Endodermal cell (in vitro differentiated cells): ENCODE measurements around the gene C9orf152. TPM values are rescaled to one million over a fixed set of nuclear protein-coding genes. Genes with fewer than 3 reads are reported as not detected.

Experiments
- DNase-seq: peaks from one replicate; pipeline ENCODE4 v3.0.0-alpha.2; 2017
- H3K27ac ChIP-seq: 2 replicates; pipeline ENCODE4 v1.5.1; 2013; ENCODE audit warnings: mild to moderate bottlenecking, low read depth, low read length, moderate library complexity
- H3K27me3 ChIP-seq: 2 replicates; pipeline ENCODE4 v1.6.1; 2013; ENCODE audit warnings: mild to moderate bottlenecking, low read length, moderate library complexity; ENCODE audit not compliant: insufficient read depth, control insufficient read depth, poor library complexity, severe bottlenecking
- H3K36me3 ChIP-seq: 2 replicates; pipeline ENCODE4 v1.7.0; 2013; ENCODE audit warnings: mild to moderate bottlenecking, low read length, moderate library complexity; ENCODE audit not compliant: control insufficient read depth, insufficient read depth
- H3K4me1 ChIP-seq: one replicate; pipeline ENCODE4 v1.7.0; 2013; ENCODE audit warnings: low read length; ENCODE audit not compliant: control insufficient read depth, insufficient read depth
- H3K4me3 ChIP-seq: 2 replicates; pipeline ENCODE4 v1.5.1; 2013; ENCODE audit warnings: mild to moderate bottlenecking, low read length, moderate library complexity
- H3K9ac ChIP-seq: 2 replicates; pipeline ENCODE4 v1.6.1; 2013; ENCODE audit warnings: mild to moderate bottlenecking, low read length, moderate library complexity; ENCODE audit not compliant: poor library complexity, severe bottlenecking; ENCODE audit errors: extremely low read depth
- H3K9me3 ChIP-seq: 2 replicates; pipeline ENCODE4 v1.6.1; 2013; ENCODE audit warnings: mild to moderate bottlenecking, low read length, moderate library complexity; ENCODE audit not compliant: control insufficient read depth
- H3K27ac Mint-ChIP-seq: 2 replicates; pipeline ENCODE4 v1.8.0; 2020; ENCODE audit warnings: mixed read lengths
- H3K27me3 Mint-ChIP-seq: 2 replicates; pipeline ENCODE4 v1.8.0; 2021; ENCODE audit warnings: mild to moderate bottlenecking, mixed read lengths; ENCODE audit not compliant: insufficient read depth
- H3K36me3 Mint-ChIP-seq: 2 replicates; pipeline ENCODE4 v1.8.0; 2020; ENCODE audit warnings: low read depth, mixed read lengths
- H3K4me1 Mint-ChIP-seq: 2 replicates; pipeline ENCODE4 v1.8.0; 2020; ENCODE audit warnings: mixed read lengths
- H3K4me3 Mint-ChIP-seq: 2 replicates; pipeline ENCODE4 v1.8.0; 2020; ENCODE audit warnings: mild to moderate bottlenecking, moderate library complexity, mixed read lengths
- H3K9me3 Mint-ChIP-seq: 2 replicates; pipeline ENCODE4 v1.8.0; 2020; ENCODE audit warnings: mild to moderate bottlenecking, mixed read lengths
- WGBS, 2 experiments: methylation state at CpG; one replicate each; pipeline versions ENCODE4 v1.1.5 to v1.1.7; 2013; ENCODE audit warnings: missing lambda C conversion rate in 2 of 2, mixed read lengths in 1 of 2; ENCODE audit not compliant: insufficient coverage in 1 of 2, insufficient read length in 1 of 2; 5-methylcytosine and 5-hydroxymethylcytosine counted together
- long read RNA-seq, 4 experiments: library from polyadenylated mRNA in 2 of 4; library from RNA in 1 of 4; library from capped mRNA in 1 of 4; stranded (forward) in 3 of 4; unstranded in 1 of 4; transcript quantifications; one replicate each; pipeline ENCODE4 v2.0.0, GENCODE V29; 2020 to 2021; ENCODE audit warnings: inconsistent platforms in 1 of 4
- polyA plus RNA-seq, 2 experiments: library from polyadenylated mRNA; stranded (reverse); fragments of 50-300 nt; gene quantifications; one replicate each; pipeline ENCODE4 v1.2.3, GENCODE V29; 2013
- total RNA-seq, 2 donors: library from RNA; stranded (reverse); fragmentation: NEBNext Ultra II Directional in 1 of 2; extraction: Animal tissue kit (Norgen Biotek cat#: 25700) in 1 of 2; gene quantifications; 2 replicates in 1 of 2; 3 replicates in 1 of 2; pipeline ENCODE4 v1.2.1, GENCODE V29; 2021
- TF ChIP-seq, protein P1 (sequence below): fragments of 200-600 bp; sonication (generic); conservative IDR thresholded peaks from 2 replicates; pipeline ENCODE4 v1.5.0; 2021; ENCODE audit warnings: antibody characterized with exemption, mild to moderate bottlenecking

C9orf152 gene, protein sequence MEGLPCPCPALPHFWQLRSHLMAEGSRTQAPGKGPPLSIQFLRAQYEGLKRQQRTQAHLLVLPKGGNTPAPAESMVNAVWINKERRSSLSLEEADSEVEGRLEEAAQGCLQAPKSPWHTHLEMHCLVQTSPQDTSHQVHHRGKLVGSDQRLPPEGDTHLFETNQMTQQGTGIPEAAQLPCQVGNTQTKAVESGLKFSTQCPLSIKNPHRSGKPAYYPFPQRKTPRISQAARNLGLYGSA
- total RNA-seq, result not detected
- polyA plus RNA-seq (2013, experiment 1 of 2), result not detected
- not detected for polyA plus RNA-seq (2013, experiment 2 of 2)
- long read RNA-seq, experiment 1, result 0 reads
- long read RNA-seq, experiment 2, result 0 reads
- long read RNA-seq, experiment 3, result 0 reads
- long read RNA-seq, experiment 4, result 0 reads

DNA sequence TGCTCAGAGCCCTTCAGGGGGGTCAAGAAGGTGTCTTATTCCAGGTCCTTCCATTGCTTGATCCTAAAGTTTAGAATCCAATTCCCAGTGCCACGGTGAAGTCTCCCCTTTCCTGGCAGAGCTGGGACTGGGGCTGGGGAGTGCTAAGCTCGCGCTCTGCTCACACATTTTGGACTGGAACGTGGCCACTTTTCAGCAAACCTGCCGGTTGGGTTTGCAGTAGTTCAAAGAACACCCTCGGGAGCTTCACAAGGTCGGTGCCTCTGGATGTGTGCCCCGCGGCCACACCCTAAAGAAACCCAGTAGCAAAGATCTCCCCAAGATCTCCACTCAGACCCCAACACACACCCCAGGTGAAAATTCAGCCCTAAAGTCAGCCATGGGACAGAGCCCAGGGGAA lies at the start of gene C9orf152:
C9orf152 (minus strand) TSS at position 129 of the 400 bp plus-strand sequence. CDS start 580 bp downstream, outside the sequence.
- no peaks in the 10 kb centered on the region for H3K4me1 Mint-ChIP-seq
- H3K4me3 Mint-ChIP-seq, result no peak within 1 kb of the TSS
- H3K27ac Mint-ChIP-seq, result no peak within 1 kb of the TSS
- H3K36me3 Mint-ChIP-seq, result no peaks in the 10 kb centered on the region
- 93 to 100% methylated on average over 1 to 9 of the region's 9 CpGs for WGBS, 2 experiments
- no peak within 1 kb of the TSS for H3K27ac ChIP-seq
- H3K9me3 ChIP-seq, result no peaks in the 10 kb centered on the region
- no peak within 1 kb of the TSS for H3K9ac ChIP-seq
- DNase-seq, result no peak
- H3K27me3 ChIP-seq, result peaks cover 60% of the 10 kb centered on the region
- no peaks in the 10 kb centered on the region for H3K4me1 ChIP-seq
- TF ChIP-seq, protein P1, sequence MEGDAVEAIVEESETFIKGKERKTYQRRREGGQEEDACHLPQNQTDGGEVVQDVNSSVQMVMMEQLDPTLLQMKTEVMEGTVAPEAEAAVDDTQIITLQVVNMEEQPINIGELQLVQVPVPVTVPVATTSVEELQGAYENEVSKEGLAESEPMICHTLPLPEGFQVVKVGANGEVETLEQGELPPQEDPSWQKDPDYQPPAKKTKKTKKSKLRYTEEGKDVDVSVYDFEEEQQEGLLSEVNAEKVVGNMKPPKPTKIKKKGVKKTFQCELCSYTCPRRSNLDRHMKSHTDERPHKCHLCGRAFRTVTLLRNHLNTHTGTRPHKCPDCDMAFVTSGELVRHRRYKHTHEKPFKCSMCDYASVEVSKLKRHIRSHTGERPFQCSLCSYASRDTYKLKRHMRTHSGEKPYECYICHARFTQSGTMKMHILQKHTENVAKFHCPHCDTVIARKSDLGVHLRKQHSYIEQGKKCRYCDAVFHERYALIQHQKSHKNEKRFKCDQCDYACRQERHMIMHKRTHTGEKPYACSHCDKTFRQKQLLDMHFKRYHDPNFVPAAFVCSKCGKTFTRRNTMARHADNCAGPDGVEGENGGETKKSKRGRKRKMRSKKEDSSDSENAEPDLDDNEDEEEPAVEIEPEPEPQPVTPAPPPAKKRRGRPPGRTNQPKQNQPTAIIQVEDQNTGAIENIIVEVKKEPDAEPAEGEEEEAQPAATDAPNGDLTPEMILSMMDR, result no peak
- H3K36me3 ChIP-seq, result no peaks in the 10 kb centered on the region
- peaks cover 2% of the 10 kb centered on the region for H3K9me3 Mint-ChIP-seq
- H3K27me3 Mint-ChIP-seq, result peaks cover 50% of the 10 kb centered on the region
- no peak within 1 kb of the TSS for H3K4me3 ChIP-seq

DNA sequence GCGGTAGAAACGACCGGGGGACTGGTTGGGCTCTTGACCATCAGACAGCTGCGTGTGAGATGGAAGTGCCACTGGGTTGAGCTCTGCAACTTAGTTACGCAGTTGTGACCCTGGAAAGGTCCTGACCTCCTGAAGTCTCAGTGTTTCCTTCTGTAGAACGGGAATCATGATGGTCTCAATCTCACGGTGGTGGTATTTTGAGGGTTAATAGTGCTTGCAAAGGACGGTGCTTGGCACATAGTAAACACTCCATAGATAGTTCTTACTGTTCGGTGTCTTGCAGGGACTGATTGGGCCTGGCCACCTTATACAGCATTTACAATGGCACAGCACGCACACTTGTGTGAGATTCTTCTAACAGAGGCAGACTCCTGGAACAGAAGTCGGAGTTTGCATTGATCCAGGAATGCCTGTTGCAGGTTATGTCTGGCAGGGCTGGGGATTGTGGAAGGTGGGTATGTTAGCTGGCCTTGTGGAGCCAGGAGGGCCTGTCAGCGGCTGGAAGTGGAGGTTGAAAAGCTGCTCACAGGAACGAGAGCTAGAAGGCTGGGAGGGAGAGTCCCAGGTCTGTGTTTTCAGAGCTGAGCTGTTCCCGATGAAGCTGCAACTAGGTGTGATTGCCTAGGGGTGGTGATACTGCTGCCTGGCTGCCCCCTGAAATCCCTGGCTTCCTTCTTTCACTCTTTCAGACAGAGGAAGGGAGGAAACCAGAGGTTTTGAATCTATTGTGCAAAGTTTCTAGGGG lies 49.3 kb upstream of the C9orf152 start:
- DNase-seq, result peak; percentile 75
- Histone ChIP-seq H3K4me3 (peak overlapping the region; percentile 93), H3K36me3 (no peaks in the 10 kb centered on the region), H3K9me3 (no peaks in the 10 kb centered on the region), H3K9ac (peak overlapping the region; percentile 44), H3K27me3 (no peaks in the 10 kb centered on the region), H3K4me1 (no peaks in the 10 kb centered on the region), H3K27ac (no peak overlapping the region)
- Mint-ChIP-seq H3K27ac (peak overlapping the region; percentile 96), H3K4me1 (peaks cover 39% of the 10 kb centered on the region), H3K36me3 (peaks cover 2% of the 10 kb centered on the region), H3K9me3 (no peaks in the 10 kb centered on the region), H3K4me3 (peak overlapping the region; percentile 94), H3K27me3 (no peaks in the 10 kb centered on the region)
- WGBS, 2 experiments, result 18% methylated on average over 3 to 14 of the region's 14 CpGs
- TF ChIP-seq, protein P1, result no peak

DNA sequence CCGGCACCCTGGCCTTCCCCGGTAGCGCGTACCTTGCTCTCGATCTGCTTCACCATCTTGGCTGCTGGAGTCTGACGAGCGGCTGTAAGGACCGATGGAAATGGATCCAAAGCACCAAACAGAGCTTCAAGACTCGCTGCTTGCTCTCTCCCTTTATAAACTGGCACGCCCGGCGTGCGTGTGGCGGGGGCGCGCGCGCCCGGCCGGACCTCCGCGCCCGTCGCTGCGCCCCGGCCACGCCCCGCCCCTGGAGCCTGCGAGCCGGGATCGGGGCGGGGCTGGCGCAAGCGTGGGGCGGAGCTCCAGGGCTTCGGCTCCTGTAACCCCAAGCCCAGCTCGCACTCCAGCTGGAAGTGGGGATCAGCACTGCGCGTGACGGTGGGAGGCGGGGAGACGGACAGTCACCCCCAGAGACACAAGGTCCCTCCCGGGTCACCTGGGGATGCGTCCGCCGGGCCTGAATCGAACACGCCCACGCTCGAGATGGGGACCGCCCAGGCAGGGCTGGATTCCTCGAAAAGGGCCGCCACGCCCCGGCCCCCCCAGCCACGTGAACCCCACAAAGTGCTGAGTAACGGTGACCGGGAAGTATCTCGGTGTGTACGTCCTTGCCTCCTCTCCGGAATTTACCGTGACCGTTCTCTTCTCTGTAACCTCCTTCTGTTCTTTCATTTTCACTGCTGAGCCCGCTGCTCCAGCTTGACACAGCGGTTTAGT lies 48.6 kb upstream of the C9orf152 start, which contains the start of gene TXN:
TXN (minus strand) TSS at position 128 of the 717 bp plus-strand sequence; CDS start at position 56, 72 bp downstream.
- no peaks in the 10 kb centered on the region for H3K27me3 ChIP-seq
- H3K27ac ChIP-seq, result peak within 1 kb of the TSS; percentile 74
- peak within 1 kb of the TSS; percentile 69 for H3K9ac ChIP-seq
- peak within 1 kb of the TSS; percentile 93 for H3K4me3 ChIP-seq
- WGBS, 2 experiments, result 0% methylated on average over 32 to 65 of the region's 65 CpGs
- no peaks in the 10 kb centered on the region for H3K9me3 ChIP-seq
- H3K27me3 Mint-ChIP-seq, result no peaks in the 10 kb centered on the region
- H3K9me3 Mint-ChIP-seq, result no peaks in the 10 kb centered on the region
- peak within 1 kb of the TSS; percentile 94 for H3K4me3 Mint-ChIP-seq
- H3K27ac Mint-ChIP-seq, result peak within 1 kb of the TSS; percentile 96
- TF ChIP-seq, protein P1, result no peak
- no peaks in the 10 kb centered on the region for H3K36me3 ChIP-seq
- H3K36me3 Mint-ChIP-seq, result peaks cover 4% of the 10 kb centered on the region
- H3K4me1 ChIP-seq, result no peaks in the 10 kb centered on the region
- peak; percentile 92 for DNase-seq
- peaks cover 39% of the 10 kb centered on the region for H3K4me1 Mint-ChIP-seq
